K562 (cell line): ENCODE data around the gene HNRNPLL. TPM values are rescaled to one million over a fixed set of nuclear protein-coding genes. Genes with fewer than 3 reads are reported as not detected.

ENCODE experiments used
- ATAC-seq: fragments of 200-7000 bp; cut with Tn5 transposase; 3 replicates; pipeline ENCODE4 v1.9.1; 2020; ENCODE audit warnings: moderate library complexity
- BruUV-seq: library from RNA; stranded (reverse); fragments of 400-500 nt; replicated peaks from 2 replicates; lab custom pipeline; 2021; lab: Mats Ljungman, UMichigan
- CTCF ChIA-PET: fragments of 300-600 bp; formaldehyde crosslinking; extraction: SDS; loops from one replicate; lab custom pipeline; 2021; ENCODE audit warnings: low intra/inter-chr PET ratio; lab: Yijun Ruan, JAX
- POLR2A ChIA-PET: fragments of 300-600, 350-650 bp; sonication (Branson Sonifier 250); formaldehyde crosslinking; extraction: SDS; loops from one replicate; lab custom pipeline; 2021; ENCODE audit warnings: antibody characterized with exemption, inconsistent platforms; lab: Yijun Ruan, JAX
- DNase-seq, 4 experiments: peaks; one replicate each; pipeline versions ENCODE4 v3.0.0 to v3.0.0-alpha.2; 2011 to 2018; ENCODE audit warnings: low spot score in 3 of 4, mixed read lengths in 3 of 4; ENCODE audit errors: extremely low read depth in 1 of 4
- FAIRE-seq: peaks from 2 replicates; lab custom pipeline; 2011; peaks lifted over from hg19 to GRCh38; lab: Jason Lieb, UNC
- H2AFZ ChIP-seq: 2 replicates; pipeline ENCODE4 v1.6.0; 2011; ENCODE audit warnings: low read depth, low read length, control low read depth, inconsistent platforms
- H3K27ac ChIP-seq: fragments of 200-600 bp; 3 replicates; pipeline ENCODE4 v1.8.0; 2011; ENCODE audit warnings: low read depth, mild to moderate bottlenecking, control low read depth, inconsistent platforms, low read length, moderate library complexity, mixed read lengths; ENCODE audit errors: extremely low read depth
- H3K27me3 ChIP-seq, 2 experiments: fragments of 300-600 bp in 1 of 2; 2 replicates in 1 of 2; 3 replicates in 1 of 2; pipeline versions ENCODE4 v1.6.0 to v1.8.0; 2011; ENCODE audit warnings: inconsistent platforms in 2 of 2, low read length in 2 of 2, mild to moderate bottlenecking in 1 of 2, mixed read lengths in 1 of 2, moderate library complexity in 1 of 2; ENCODE audit not compliant: control insufficient read depth in 2 of 2, insufficient read depth in 2 of 2
- H3K36me3 ChIP-seq: fragments of 300-600 bp; 3 replicates; pipeline ENCODE4 v1.8.0; 2011; ENCODE audit warnings: mild to moderate bottlenecking, low read length, inconsistent platforms; ENCODE audit not compliant: control insufficient read depth, insufficient read depth
- H3K4me1 ChIP-seq, 2 experiments: fragments of 200-600 bp in 1 of 2; replicated peaks in 1 of 2; 2 replicates in 1 of 2; 3 replicates in 1 of 2; pipeline versions ENCODE4 v1.5.1 to v1.8.0; 2011; ENCODE audit warnings: inconsistent platforms in 2 of 2, low read length in 2 of 2, mild to moderate bottlenecking in 1 of 2, mixed read lengths in 1 of 2, moderate library complexity in 1 of 2; ENCODE audit not compliant: control insufficient read depth in 2 of 2, insufficient read depth in 2 of 2
- H3K4me2 ChIP-seq: 2 replicates; pipeline ENCODE4 v1.6.1; 2011; ENCODE audit warnings: low read length, control low read depth, inconsistent platforms, mixed read lengths; ENCODE audit not compliant: insufficient read depth
- H3K4me3 ChIP-seq: fragments of 200-600 bp; sonication (generic), shearing (Covaris generic); 2 replicates; pipeline ENCODE4 v1.5.1; 2016; ENCODE audit warnings: control low read depth, inconsistent platforms
- H3K79me2 ChIP-seq: fragments of 200-600 bp; 3 replicates; pipeline ENCODE4 v1.8.0; 2011; ENCODE audit warnings: low read length, inconsistent platforms; ENCODE audit not compliant: control insufficient read depth, insufficient read depth
- H3K9ac ChIP-seq, 2 experiments: 2 replicates each; pipeline versions ENCODE4 v1.6.0 to v1.6.1; 2011; ENCODE audit warnings: low read depth in 2 of 2, low read length in 2 of 2, control low read depth in 1 of 2, inconsistent platforms in 1 of 2, mild to moderate bottlenecking in 1 of 2, mixed read lengths in 1 of 2; ENCODE audit not compliant: insufficient read depth in 1 of 2
- H3K9me1 ChIP-seq: one replicate; pipeline ENCODE4 v1.6.0; 2011; ENCODE audit warnings: inconsistent platforms, mild to moderate bottlenecking, low read length, moderate library complexity; ENCODE audit not compliant: control insufficient read depth, insufficient read depth
- H3K9me3 ChIP-seq: replicated peaks from 2 replicates; pipeline ENCODE4 v1.5.1; 2011; ENCODE audit warnings: low read depth, low read length, inconsistent platforms; ENCODE audit not compliant: control insufficient read depth, insufficient read depth
- H4K20me1 ChIP-seq: replicated peaks from 2 replicates; pipeline ENCODE4 v1.6.1; 2011; ENCODE audit warnings: low read length, inconsistent platforms, mixed read lengths; ENCODE audit not compliant: control insufficient read depth, insufficient read depth
- ARID3A ChIP-seq: IDR thresholded peaks from 2 replicates; pipeline ENCODE4 v1.6.1; 2012; ENCODE audit warnings: low read depth, low read length, improper control_type of control experiment, borderline replicate concordance
- CSDE1 ChIP-seq, 2 experiments: fragments of 450-650 bp; IDR thresholded peaks; 2 replicates each; pipeline ENCODE4 v1.6.1; 2016; ENCODE audit warnings: mild to moderate bottlenecking in 1 of 2
- CTBP1 ChIP-seq: fragments of 450-650 bp; IDR thresholded peaks from 2 replicates; pipeline ENCODE4 v1.6.1; 2016; ENCODE audit warnings: borderline replicate concordance
- E2F8 ChIP-seq: fragments of 450-650 bp; IDR thresholded peaks from 2 replicates; pipeline ENCODE4 v1.7.1; 2018; ENCODE audit warnings: mild to moderate bottlenecking, low read depth; ENCODE audit not compliant: partially characterized antibody
- FOXA1 ChIP-seq: fragments of 450-650 bp; IDR thresholded peaks from 2 replicates; pipeline ENCODE4 v1.6.1; 2016; ENCODE audit warnings: mild to moderate bottlenecking, borderline replicate concordance
- FOXA3 ChIP-seq, 2 experiments: fragments of 450-650 bp in 1 of 2; sonication (generic) in 1 of 2; formaldehyde crosslinking; IDR thresholded peaks in 1 of 2; conservative IDR thresholded peaks in 1 of 2; 2 replicates each; pipeline versions ENCODE4 v1.4.0 to v1.8.0; 2020 to 2022; ENCODE audit warnings: mild to moderate bottlenecking in 2 of 2, missing genetic modification reagents in 1 of 2
- ILF3 ChIP-seq: fragments of 450-650 bp; IDR thresholded peaks from 2 replicates; pipeline ENCODE4 v1.6.1; 2018; ENCODE audit warnings: antibody characterized with exemption, mild to moderate bottlenecking, moderate library complexity, borderline replicate concordance
- KHSRP ChIP-seq: fragments of 450-650 bp; IDR thresholded peaks from 2 replicates; pipeline ENCODE4 v1.6.1; 2017
- MITF ChIP-seq: IDR thresholded peaks from 2 replicates; pipeline ENCODE4 v1.6.1; 2014; ENCODE audit warnings: antibody characterized with exemption
- PHF20 ChIP-seq: fragments of 450-650 bp; IDR thresholded peaks from 2 replicates; pipeline ENCODE4 v1.6.1; 2018; ENCODE audit not compliant: partially characterized antibody
- RUNX1 ChIP-seq: sonication (generic); IDR thresholded peaks from 2 replicates; pipeline ENCODE4 v1.6.1; 2016; ENCODE audit warnings: antibody characterized with exemption, low read depth
- ZBTB34 ChIP-seq: fragments of 250-450 bp; sonication (Bioruptor Pico); IDR thresholded peaks from 2 replicates; pipeline ENCODE4 v1.8.0; 2021; ENCODE audit warnings: mild to moderate bottlenecking, moderate library complexity
- ZC3H8 ChIP-seq: fragments of 450-650 bp; IDR thresholded peaks from 2 replicates; pipeline ENCODE4 v1.6.1; 2017
- ZFP91 ChIP-seq: sonication (generic); formaldehyde crosslinking; IDR thresholded peaks from 2 replicates; pipeline ENCODE4 v1.8.0; 2022; ENCODE audit warnings: mild to moderate bottlenecking, missing genetic modification reagents
- ZNF23 ChIP-seq: fragments of 250-450 bp; sonication (Bioruptor Pico); IDR thresholded peaks from 2 replicates; pipeline ENCODE4 v1.4.0; 2020; ENCODE audit warnings: mild to moderate bottlenecking
- WGBS: fragments of 100-300 bp; shearing (Covaris generic); methylation state at CpG from one replicate; pipeline ENCODE4 v1.1.6; 2016; ENCODE audit warnings: low coverage, mixed read lengths; ENCODE audit not compliant: insufficient coverage; ENCODE audit errors: missing lambda C conversion rate; 5-methylcytosine and 5-hydroxymethylcytosine counted together
- in situ Hi-C: fragments of 300-500 bp; cut with MboI; formaldehyde crosslinking; loops from 4 replicates; pipeline ENCODE4 v1.15.0; 2018; ENCODE audit warnings: inconsistent platforms, mixed read lengths
- intact Hi-C: fragments of 100-400 bp; cut with micrococcal nuclease; formaldehyde crosslinking; loops from 2 replicates; pipeline ENCODE4 v1.14.2; 2022
- polyA plus RNA-seq, 8 experiments: library from polyadenylated mRNA; depleted of rRNA in 4 of 8; stranded (reverse) in 5 of 8; unstranded in 3 of 8; fragments of >200 nt; fragmentation: Nextera tagmentation in 2 of 8; fragmentation: Illumina TruSeq in 1 of 8; extraction: Ambion mirVana in 2 of 8; extraction: Trizol in 1 of 8; gene quantifications; 2 replicates each; pipeline versions ENCODE4 v1.2.1 to v1.2.3, GENCODE V29; 2011 to 2014; ENCODE audit warnings: inconsistent platforms in 1 of 8, missing spikeins in 1 of 8
- total RNA-seq, 7 experiments: library from RNA; depleted of rRNA in 6 of 7; stranded (reverse); fragments of >200 nt in 6 of 7; fragmentation: Illumina TruSeq in 2 of 7; extraction: Trizol in 2 of 7; gene quantifications; 2 replicates each; pipeline versions ENCODE4 v1.2.1 to v1.2.3, GENCODE V29; 2011 to 2021; ENCODE audit warnings: low replicate concordance in 1 of 7

HNRNPLL gene
- total and polyA plus RNA-seq, 9 of the 15 experiments (the other 6 are each of a cell fraction or from before 2014, with no cell fraction given), result 19.8 to 135 (median 57.8) TPM

- in situ Hi-C loops (no loop called here), intact Hi-C loops (no loop called here)
- H3K9me3 ChIP-seq, result 0 out of 2 replicates have a peak, but pooled peaks cover 3% of the 10 kb centered on the region
- H3K4me1 ChIP-seq, result peaks cover 5 to 35% of the 10 kb centered on the region in 2 experiments; a peak in 4 of 5 replicates
- H4K20me1 ChIP-seq, result no peaks in the 10 kb centered on the region
- 93% methylated on average over 2 of the region's 2 CpGs for WGBS
- FAIRE-seq, result no peak
- ChIA-PET CTCF (no interaction called here), POLR2A (no interaction called here)
- no TSS peak for BruUV-seq
- no peak for ATAC-seq
- H3K4me2 ChIP-seq, result no peak overlapping the region
- no peaks in the 10 kb centered on the region for H3K79me2 ChIP-seq
- DNase-seq, result no peak
- H3K4me3 ChIP-seq, result no peak overlapping the region
- no peak overlapping the region for H2AFZ ChIP-seq
- no peak overlapping the region for H3K27ac ChIP-seq
- no peaks in the 10 kb centered on the region for H3K9me1 ChIP-seq
- H3K27me3 ChIP-seq, result no peaks in the 10 kb centered on the region
- no peak overlapping the region for H3K9ac ChIP-seq
- H3K36me3 ChIP-seq, result no peaks in the 10 kb centered on the region
- TF ChIP-seq E2F8, result no peak
- TF ChIP-seq ZC3H8, result no peak
- no peak for TF ChIP-seq ARID3A
- no peak for TF ChIP-seq ZNF23 (CRISPR knock-in tag)
- TF ChIP-seq CSDE1 (IDR thresholded peaks at IDR 0.05), result no peak
- no peak for TF ChIP-seq FOXA1
- no peak for TF ChIP-seq ILF3
- TF ChIP-seq MITF, result no peak
- no peak for TF ChIP-seq ZFP91 (CRISPR knock-in tag)
- TF ChIP-seq KHSRP, result no peak
- no peak for TF ChIP-seq PHF20
- TF ChIP-seq CTBP1, result no peak
- no peak for TF ChIP-seq RUNX1
- TF ChIP-seq FOXA3 (CRISPR knock-in tag; conservative IDR thresholded peaks at IDR 0.05 in 1 of 2, IDR thresholded peaks at IDR 0.05 in 1 of 2), result no peak
- TF ChIP-seq ZBTB34, result no peak
Measured at GRCh38 chr2:38608755-38609154, 6.0 kb upstream of the HNRNPLL start.
